CMK (cell line): ENCODE results near the gene KBTBD13.

Source experiments
- DNase-seq: peaks from one replicate; pipeline ENCODE4 v3.0.0-alpha.2; 2010; ENCODE audit warnings: low read depth

Gene KBTBD13

GRCh38 chr15:65052956-65053355, 23.6 kb upstream of the KBTBD13 start:
- DNase-seq = no peak

GRCh38 chr15:65054333-65055200, 22.0 kb upstream of the KBTBD13 start:
- no peak for DNase-seq

GRCh38 chr15:65055201-65055870, 21.2 kb upstream of the KBTBD13 start:
- no peak for DNase-seq

GRCh38 chr15:65056106-65056505, 20.4 kb upstream of the KBTBD13 start:
- no peak for DNase-seq

GRCh38 chr15:65056868-65057548, 19.5 kb upstream of the KBTBD13 start:
- DNase-seq = no peak

- DNase-seq = no peak
Measured at GRCh38 chr15:65057549-65057940, 19.0 kb upstream of the KBTBD13 start.

GRCh38 chr15:65058394-65059368, 17.9 kb upstream of the KBTBD13 start:
- no peak for DNase-seq

- no peak for DNase-seq
Measured at GRCh38 chr15:65059369-65059750, 17.2 kb upstream of the KBTBD13 start.

GRCh38 chr15:65059931-65060596, 16.5 kb upstream of the KBTBD13 start:
- DNase-seq = no peak

- no peak for DNase-seq
Measured at GRCh38 chr15:65060641-65061397, 15.7 kb upstream of the KBTBD13 start.

- DNase-seq = no peak
Measured at GRCh38 chr15:65062061-65062460, 14.5 kb upstream of the KBTBD13 start.

- DNase-seq = no peak
Measured at GRCh38 chr15:65062726-65063125, 13.8 kb upstream of the KBTBD13 start.

GRCh38 chr15:65066001-65066634, 10.4 kb upstream of the KBTBD13 start:
- DNase-seq = no peak

GRCh38 chr15:65066635-65067316, 9.8 kb upstream of the KBTBD13 start:
- no peak for DNase-seq

GRCh38 chr15:65067317-65067644, 9.3 kb upstream of the KBTBD13 start:
- DNase-seq = no peak

GRCh38 chr15:65067645-65068402, 8.7 kb upstream of the KBTBD13 start, which contains the start of gene RASL12:
Gene RASL12 (minus strand): TSS chr15:65067991. CDS start chr15:65067835, 156 bp downstream.
- DNase-seq = no peak

GRCh38 chr15:65068403-65068788, 8.2 kb upstream of the KBTBD13 start:
- no peak for DNase-seq

- no peak for DNase-seq
Measured at GRCh38 chr15:65069179-65069578, 7.4 kb upstream of the KBTBD13 start.
